Esophagus squamous epithelium (tissue), 5 donors: ENCODE results near the gene TRAPPC10. TPM values are rescaled to one million over a fixed set of nuclear protein-coding genes. Genes with fewer than 3 reads are reported as not detected.
"Not testable (repeated sequence)": the region's sequence is repeated elsewhere in the genome, so short reads cannot be mapped to it uniquely, and the experiment has no call there.

Experiments
- DNase-seq: peaks from one replicate; lab custom pipeline; 2025; lab: John Stamatoyannopoulos, UW
- H3K27ac ChIP-seq, 4 donors: fragments of 200-600 bp; sonication (generic); one replicate each; pipeline ENCODE4 v1.5.1; 2016 to 2019; ENCODE audit warnings: mild to moderate bottlenecking in 1 of 4
- H3K27me3 ChIP-seq, 4 donors: fragments of 200-600 bp; sonication (generic); 1 replicate in 3 of 4; 2 replicates in 1 of 4; pipeline versions ENCODE4 v1.5.1 to v1.6.0; 2017 to 2021; ENCODE audit warnings: antibody characterized with exemption in 1 of 4
- H3K36me3 ChIP-seq, 3 donors: fragments of 200-600 bp; sonication (generic); one replicate each; pipeline ENCODE4 v1.5.1; 2016 to 2019
- H3K4me1 ChIP-seq, 3 donors: fragments of 200-600 bp; sonication (generic); one replicate each; pipeline ENCODE4 v1.5.1; 2017 to 2019
- H3K4me3 ChIP-seq, 4 donors: fragments of 200-600 bp; sonication (generic); 1 replicate in 3 of 4; 2 replicates in 1 of 4; pipeline ENCODE4 v1.5.1; 2016 to 2019; ENCODE audit warnings: mild to moderate bottlenecking in 2 of 4, moderate library complexity in 1 of 4
- H3K9me3 ChIP-seq, 3 donors: fragments of 200-600 bp; sonication (generic); one replicate each; pipeline ENCODE4 v1.5.1; 2016 to 2019
- CTCF ChIP-seq, 6 experiments: fragments of 450-650 bp in 4 of 6; fragments of 200-600 bp in 2 of 6; sonication (generic) in 2 of 6; IDR thresholded peaks; one replicate each; pipeline ENCODE4 v1.5.1; 2016 to 2019; ENCODE audit warnings: antibody characterized with exemption in 6 of 6, mild to moderate bottlenecking in 4 of 6, moderate library complexity in 4 of 6
- POLR2A ChIP-seq, 4 donors: fragments of 450-650 bp; IDR thresholded peaks; one replicate each; pipeline ENCODE4 v1.6.1; 2017; ENCODE audit warnings: antibody characterized with exemption in 4 of 4, mild to moderate bottlenecking in 4 of 4, moderate library complexity in 3 of 4
- WGBS, 2 donors: methylation state at CpG; one replicate each; pipeline ENCODE4 v1.1.5; 2018; 5-methylcytosine and 5-hydroxymethylcytosine counted together
- intact Hi-C: fragments of 100-400 bp; cut with DNase I; formaldehyde crosslinking; loops from one replicate; pipeline ENCODE4 v1.15.0; 2022
- total RNA-seq, 4 donors: library from RNA; depleted of rRNA; stranded (reverse); fragments of >200 nt; gene quantifications; one replicate each; pipeline ENCODE4 v1.1.0, GENCODE V29; 2016
- donor health status: DM: yes; HTN: yes; CAD: no.

The TRAPPC10 gene
- total RNA-seq, 4 donors from 2014 or later, result 16.8 to 26.6 (median 20.7) TPM

- intact Hi-C loops, result no loop called here
- H3K36me3 ChIP-seq, result peaks cover 19 to 100% (median 31%) of the 10 kb centered on the region in 3 donors
- peak overlapping the region in 1 of 4 donors; percentile 50 for H3K27ac ChIP-seq
- no peak overlapping the region for H3K4me3 ChIP-seq
- 82 to 90% methylated on average over 24 to 29 of the region's 30 CpGs for WGBS, 2 donors
- H3K27me3 ChIP-seq, result no peaks in the 10 kb centered on the region
- peaks cover 0 to 34% (median 6%) of the 10 kb centered on the region in 3 donors for H3K4me1 ChIP-seq
- no peak for TF ChIP-seq POLR2A (IDR thresholded peaks at IDR 0.05)
- no peak for TF ChIP-seq CTCF (IDR thresholded peaks at IDR 0.05)
- no peaks in the 10 kb centered on the region for H3K9me3 ChIP-seq
- no peak for DNase-seq
These were observed 77.1 kb downstream of the TRAPPC10 start for GRCh38 chr21:44089001-44089911.

- Histone ChIP-seq H3K4me3 (no peak overlapping the region), H3K27me3 (no peaks in the 10 kb centered on the region), H3K9me3 (no peaks in the 10 kb centered on the region), H3K27ac (peak overlapping the region in 1 of 4 donors; percentile 46), H3K4me1 (peaks cover 0 to 24% (median 0%) of the 10 kb centered on the region in 3 donors), H3K36me3 (peaks cover 14 to 100% (median 31%) of the 10 kb centered on the region in 3 donors)
- WGBS, 2 donors, result 48 to 68% methylated on average over 6 to 7 of the region's 8 CpGs
- DNase-seq, result no peak
- no peak for TF ChIP-seq CTCF (IDR thresholded peaks at IDR 0.05)
- TF ChIP-seq POLR2A (IDR thresholded peaks at IDR 0.05), result no peak
- intact Hi-C loops, result no loop called here
These were observed 78.2 kb downstream of the TRAPPC10 start for GRCh38 chr21:44090325-44090724.

- WGBS, 2 donors, result 73 to 93% methylated on average over 8 to 9 of the region's 9 CpGs
- no peaks in the 10 kb centered on the region for H3K9me3 ChIP-seq
- no peaks in the 10 kb centered on the region for H3K27me3 ChIP-seq
- H3K4me3 ChIP-seq, result no peak overlapping the region
- TF ChIP-seq POLR2A (IDR thresholded peaks at IDR 0.05) (no peak), CTCF (IDR thresholded peaks at IDR 0.05) (no peak)
- no peak for DNase-seq
- H3K27ac ChIP-seq, result no peak overlapping the region
- H3K4me1 ChIP-seq, result peaks cover 0 to 7% (median 0%) of the 10 kb centered on the region in 3 donors
- peaks cover 14 to 85% (median 27%) of the 10 kb centered on the region in 3 donors for H3K36me3 ChIP-seq
- intact Hi-C loops, result no loop called here
These were observed 80.1 kb downstream of the TRAPPC10 start for GRCh38 chr21:44092211-44092610.

- H3K36me3 ChIP-seq, result peaks cover 11 to 69% (median 19%) of the 10 kb centered on the region in 3 donors
- H3K4me3 ChIP-seq, result no peak overlapping the region
- H3K27ac ChIP-seq, result no peak overlapping the region
- WGBS, 2 donors, result 79 to 91% methylated on average over 9 of the region's 9 CpGs
- no peaks in the 10 kb centered on the region for H3K27me3 ChIP-seq
- no peak for TF ChIP-seq CTCF (IDR thresholded peaks at IDR 0.05)
- no peak for TF ChIP-seq POLR2A (IDR thresholded peaks at IDR 0.05)
- peaks cover 0 to 5% (median 0%) of the 10 kb centered on the region in 3 donors for H3K4me1 ChIP-seq
- no peaks in the 10 kb centered on the region for H3K9me3 ChIP-seq
- DNase-seq, result no peak
- intact Hi-C loops, result no loop called here
These were observed 81.7 kb downstream of the TRAPPC10 start for GRCh38 chr21:44093761-44094160.

GRCh38 chr21:44094832-44095231, 82.7 kb downstream of the TRAPPC10 start:
- Histone ChIP-seq H3K4me1 (no peaks in the 10 kb centered on the region), H3K27ac (no peak overlapping the region), H3K4me3 (no peak overlapping the region), H3K27me3 (no peaks in the 10 kb centered on the region), H3K9me3 (no peaks in the 10 kb centered on the region), H3K36me3 (peaks cover 2 to 58% (median 19%) of the 10 kb centered on the region in 3 donors)
- intact Hi-C loops, result no loop called here
- 62 to 88% methylated on average over 1 of the region's 1 CpG for WGBS, 2 donors
- DNase-seq, result no peak
- no peak for TF ChIP-seq CTCF (IDR thresholded peaks at IDR 0.05)
- TF ChIP-seq POLR2A (IDR thresholded peaks at IDR 0.05), result no peak

GRCh38 chr21:44098507-44098906, 86.4 kb downstream of the TRAPPC10 start:
- H3K4me3 ChIP-seq, DNase-seq, intact Hi-C loops, H3K27me3 ChIP-seq, H3K9me3 ChIP-seq, H3K27ac ChIP-seq, H3K4me1 ChIP-seq: not testable (repeated sequence)
- WGBS, 2 donors, result no CpG with 5 or more reads among the region's 6 CpGs
- peaks cover 0 to 22% (median 0%) of the 10 kb centered on the region in 3 donors for H3K36me3 ChIP-seq

- H3K4me1 ChIP-seq, H3K27me3 ChIP-seq, DNase-seq, H3K4me3 ChIP-seq, intact Hi-C loops, H3K9me3 ChIP-seq, H3K27ac ChIP-seq: not testable (repeated sequence)
- no CpG with 5 or more reads among the region's 13 CpGs for WGBS, 2 donors
- H3K36me3 ChIP-seq, result peaks cover 0 to 17% (median 0%) of the 10 kb centered on the region in 3 donors
These were observed 86.9 kb downstream of the TRAPPC10 start for GRCh38 chr21:44098964-44099363.
